GM19043 (cell line): ENCODE results near the gene PHACTR1.
"Not testable (repeated sequence)": the region's sequence is repeated elsewhere in the genome, so short reads cannot be mapped to it uniquely, and the experiment has no call there.

ENCODE experiments used
- ATAC-seq: cut with Tn5 transposase; IDR thresholded peaks from one replicate; pipeline ENCODE4 v1.9.1; 2021; ENCODE audit warnings: low read depth; ENCODE audit not compliant: unreplicated experiment

The PHACTR1 gene

DNA sequence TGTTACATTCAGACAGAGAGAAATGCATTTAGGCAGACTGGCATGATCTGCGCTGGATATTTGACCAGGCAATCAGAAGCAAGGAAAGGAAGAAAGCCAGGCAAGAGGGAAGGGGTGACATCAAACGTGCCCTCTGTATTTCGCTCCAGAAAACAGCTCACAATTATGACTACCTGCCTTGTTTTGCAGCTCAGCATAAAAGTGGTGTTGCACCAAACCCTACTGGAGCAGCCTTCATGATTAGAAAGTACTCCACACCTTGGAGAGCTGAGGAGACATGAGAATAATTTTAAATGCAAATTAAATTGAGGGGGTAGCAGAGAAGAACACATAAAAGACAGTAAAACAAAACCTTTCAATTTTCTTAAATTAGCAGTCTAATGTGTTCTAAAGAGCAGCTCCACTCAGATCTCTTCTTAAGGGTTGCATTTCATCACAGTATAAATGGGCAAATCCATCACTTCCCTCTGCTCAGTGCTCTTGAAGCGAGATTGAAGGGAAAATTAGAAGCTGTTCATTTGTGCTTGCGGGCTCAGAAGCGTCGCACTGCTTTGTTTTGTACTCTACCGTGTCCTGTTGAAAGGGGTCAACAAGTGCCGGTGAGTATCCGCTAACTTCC is at the start of gene PHACTR1:
Gene PHACTR1, plus strand, starts transcription at position 470 of the 619 bp plus-strand sequence.
- ATAC-seq, result no peak

DNA sequence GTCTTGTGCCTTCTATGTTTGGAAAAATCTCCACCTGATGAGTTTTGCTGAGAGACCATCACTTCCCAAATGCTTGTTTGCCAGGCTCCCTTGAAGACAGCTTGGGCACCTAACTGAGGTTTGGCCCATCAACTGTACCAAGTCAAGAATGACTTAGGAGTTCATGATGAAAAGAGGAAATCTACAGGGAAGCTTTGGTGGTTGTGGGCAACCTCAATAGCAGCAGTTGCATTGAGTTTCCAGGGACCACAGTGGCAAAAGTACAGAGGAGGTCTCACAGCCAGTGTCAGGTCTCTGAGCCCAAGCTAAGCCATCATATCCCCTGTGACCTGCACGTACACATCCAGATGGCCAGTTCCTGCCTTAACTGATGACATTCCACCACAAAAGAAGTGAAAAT is 49.7 kb upstream of the PHACTR1 start:
- ATAC-seq, result no peak

DNA sequence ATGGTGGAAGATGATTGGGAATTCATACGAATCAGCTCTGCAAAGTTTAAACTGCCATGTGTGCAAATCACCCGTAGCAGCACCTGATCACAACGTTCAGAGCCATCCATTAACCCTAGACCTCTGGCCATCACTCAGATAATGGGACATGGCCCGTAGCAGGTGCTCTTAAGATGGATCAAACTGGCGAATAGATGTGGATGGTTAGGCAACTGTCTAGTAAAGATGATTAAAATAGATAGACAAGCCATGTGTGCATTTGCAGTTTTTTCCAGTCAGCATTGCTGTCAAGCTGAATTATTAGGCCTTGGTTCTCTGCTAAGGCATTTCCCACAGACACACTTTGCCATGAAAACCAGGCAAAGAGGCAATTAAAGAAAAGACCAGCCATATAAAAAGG is 40.6 kb upstream of the PHACTR1 start:
- no peak for ATAC-seq

- no peak for ATAC-seq
Observed at GRCh38 chr6:12679341-12679740, 37.2 kb upstream of the PHACTR1 start.

DNA sequence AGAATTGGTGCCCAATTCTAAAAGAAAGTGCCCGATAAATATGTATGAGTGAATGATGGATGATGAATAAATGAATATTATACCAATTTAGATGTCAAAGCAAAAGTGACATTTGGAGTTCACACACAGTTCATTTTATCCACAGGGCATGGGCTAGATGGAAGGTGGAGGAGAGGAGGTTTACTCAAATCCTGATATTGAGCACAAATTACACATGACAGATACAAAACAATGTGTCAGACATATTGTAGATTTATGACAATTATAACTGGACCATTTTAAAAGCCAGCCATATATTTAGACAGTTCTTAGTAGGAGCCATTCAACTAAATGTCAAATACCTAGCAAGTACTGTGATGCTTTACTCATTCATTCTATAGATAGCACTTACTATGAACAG is 23.4 kb upstream of the PHACTR1 start:
- no peak for ATAC-seq

DNA sequence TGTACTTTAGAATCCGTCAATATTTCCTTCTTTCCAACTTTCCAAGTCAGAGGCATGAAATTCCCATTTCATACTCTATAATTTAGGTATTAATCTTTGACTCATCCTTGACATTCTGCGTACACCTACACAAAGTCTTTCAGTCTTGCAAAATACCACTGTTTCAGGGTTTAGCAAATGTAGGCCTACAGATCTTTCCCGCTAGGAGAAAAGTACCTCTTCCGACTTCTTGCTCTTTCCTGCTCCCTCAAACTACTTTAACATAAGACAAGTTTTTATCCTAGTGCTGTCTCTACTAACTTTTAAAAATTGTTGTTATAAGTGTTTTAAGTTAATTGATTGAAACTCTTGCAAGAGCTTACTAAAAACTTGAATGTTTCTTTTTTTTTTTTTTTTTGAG is 18.3 kb upstream of the PHACTR1 start:
- no peak for ATAC-seq

DNA sequence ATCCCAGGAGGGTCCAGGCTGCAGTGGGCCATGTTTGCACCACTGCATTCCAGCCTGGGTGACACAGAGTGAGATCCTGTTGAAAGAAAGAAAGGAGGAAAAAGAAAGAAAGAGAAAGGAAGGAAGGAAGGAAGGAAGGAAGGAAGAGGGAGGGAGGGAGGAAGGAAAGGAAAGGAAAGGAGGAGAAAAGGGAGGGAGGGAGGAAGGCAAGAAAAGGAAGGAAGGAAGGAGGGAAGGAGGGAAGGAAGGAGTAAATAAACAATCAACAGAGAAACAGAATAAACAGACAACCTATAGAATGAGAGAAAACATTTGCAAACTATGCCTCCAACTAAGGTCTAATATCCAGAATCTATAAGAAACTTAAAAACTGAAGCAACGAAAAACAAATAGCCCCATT is 11.6 kb upstream of the PHACTR1 start:
- ATAC-seq, result no peak

GRCh38 chr6:12709116-12709515 is 7.5 kb upstream of the PHACTR1 start:
- no peak for ATAC-seq

DNA sequence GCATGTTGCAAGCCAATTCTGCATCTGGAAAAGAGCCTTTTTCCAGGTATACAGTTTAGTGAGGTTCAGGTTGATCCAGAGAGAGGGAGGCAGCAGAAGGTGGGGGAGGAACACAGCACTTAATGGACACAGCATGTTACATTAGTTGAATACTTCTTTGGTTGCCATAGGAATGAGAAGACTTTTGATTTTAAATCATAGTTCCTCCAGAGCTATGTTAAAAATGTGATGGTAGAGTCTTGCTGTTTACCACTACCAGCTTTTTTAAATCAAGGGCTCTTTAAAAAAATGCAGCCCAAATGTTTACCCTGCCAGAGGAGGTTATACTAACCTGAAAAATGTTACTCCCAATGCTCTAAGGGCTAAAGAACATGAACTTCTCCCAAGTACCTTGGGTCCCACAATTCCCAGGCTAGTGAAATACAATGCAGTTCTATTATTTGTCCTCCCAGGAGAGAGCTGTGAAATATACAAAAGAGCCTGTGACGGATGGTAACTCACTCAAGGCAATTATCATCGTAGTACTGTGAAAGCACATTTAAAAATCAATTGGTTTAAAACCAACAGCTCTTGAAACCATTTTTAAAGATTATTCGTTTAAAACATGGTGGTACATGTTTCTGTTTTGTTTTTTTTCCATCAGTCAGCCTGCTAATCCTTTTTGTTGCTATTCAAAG is 6.9 kb upstream of the PHACTR1 start:
- ATAC-seq, result no peak

DNA sequence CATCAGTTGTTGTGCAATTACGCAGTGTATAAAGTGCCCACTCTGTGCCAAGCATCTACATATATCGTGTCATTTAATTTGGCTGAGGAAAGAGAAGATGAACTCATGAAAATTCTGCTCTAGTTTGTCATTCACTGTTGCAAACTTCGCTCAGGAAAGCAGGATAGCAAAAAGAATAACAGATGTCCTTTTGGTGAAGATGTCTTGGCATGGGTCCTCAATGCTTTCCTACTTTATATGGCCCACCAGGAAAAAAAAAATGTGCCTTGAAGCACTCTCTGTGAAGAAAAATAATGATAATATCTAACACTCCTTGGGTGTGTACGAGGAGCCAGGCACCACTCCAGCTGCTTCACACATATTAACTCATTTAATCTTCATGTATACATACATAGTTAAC is 5.6 kb upstream of the PHACTR1 start:
- ATAC-seq, result no peak

DNA sequence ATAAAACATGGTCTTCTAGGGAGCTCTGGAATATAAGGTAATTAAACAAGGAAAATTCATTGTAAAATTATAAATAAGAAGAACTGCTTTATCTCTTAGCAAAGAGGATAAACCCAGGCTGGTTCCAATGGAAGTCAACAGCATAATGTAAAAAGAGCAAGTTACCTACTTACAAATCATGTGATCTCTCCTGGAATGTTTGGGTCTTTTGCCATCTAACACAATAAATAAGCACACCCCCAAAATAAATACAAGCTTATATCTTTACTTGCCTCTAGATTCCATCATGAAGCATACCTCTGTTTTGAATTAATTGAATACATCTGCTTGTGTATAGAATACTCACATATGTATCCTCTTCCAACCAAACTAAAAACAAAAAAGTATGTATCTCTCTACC is 2.5 kb upstream of the PHACTR1 start:
- no peak for ATAC-seq

GRCh38 chr6:12715437-12715836 is 1.1 kb upstream of the PHACTR1 start:
- no peak for ATAC-seq

DNA sequence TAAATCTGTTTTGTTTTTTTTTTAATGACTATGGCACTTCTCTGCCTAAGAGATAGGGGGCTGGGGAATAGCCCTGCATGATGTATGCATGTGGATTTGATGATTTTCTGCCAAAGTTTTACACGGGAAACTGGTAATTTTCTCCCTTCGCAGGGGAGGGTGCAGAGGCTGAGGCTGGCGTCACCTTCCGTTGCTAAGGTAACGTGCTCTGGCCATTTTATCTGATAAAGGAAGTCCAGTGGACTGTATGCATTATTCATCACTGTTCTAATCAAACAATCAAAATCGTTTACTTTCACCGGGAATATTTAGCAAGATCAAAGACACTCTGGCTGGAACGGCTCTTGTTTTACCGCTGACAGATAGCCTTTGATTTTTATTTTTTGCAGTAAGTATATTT is 789 bp downstream of the PHACTR1 start:
- ATAC-seq, result no peak

DNA sequence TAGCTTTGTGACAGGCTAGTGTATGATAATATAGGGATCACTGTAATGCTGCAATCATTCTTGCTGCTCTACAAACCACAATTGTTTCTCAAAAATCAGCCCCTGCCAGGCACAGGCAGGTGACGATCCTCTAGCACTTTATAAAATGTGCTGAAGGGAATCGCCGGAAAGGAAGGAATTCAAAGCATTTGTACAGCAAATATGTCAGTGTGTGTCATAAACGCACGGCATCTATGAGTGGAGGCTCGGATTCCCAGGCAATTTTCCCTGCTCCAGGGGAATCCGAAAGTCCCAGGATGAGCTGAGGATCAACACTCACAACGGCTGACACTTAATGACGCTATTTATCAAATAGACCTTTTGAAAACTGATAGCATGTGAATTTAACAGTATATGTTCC is 1.4 kb downstream of the PHACTR1 start:
- ATAC-seq, result no peak

DNA sequence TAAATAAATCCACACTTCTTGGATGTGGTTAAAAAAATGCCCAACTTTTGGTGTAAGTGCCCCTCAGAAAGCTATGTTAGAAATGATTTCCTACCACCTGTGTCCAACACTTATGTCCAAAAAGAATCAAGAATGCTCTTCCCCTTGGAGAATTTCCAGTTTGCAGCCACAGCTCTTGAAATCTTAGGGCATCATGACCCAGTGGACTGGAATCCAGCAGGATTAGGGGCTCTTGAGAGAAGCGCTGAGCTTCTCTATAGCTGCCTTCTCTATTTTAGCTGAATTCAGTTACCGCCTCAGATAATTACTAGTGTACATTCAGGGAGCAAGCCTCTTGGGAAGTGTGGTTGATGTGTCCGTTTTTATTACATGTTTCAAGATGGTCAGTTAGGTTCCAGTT is 2.5 kb downstream of the PHACTR1 start:
- no peak for ATAC-seq

DNA sequence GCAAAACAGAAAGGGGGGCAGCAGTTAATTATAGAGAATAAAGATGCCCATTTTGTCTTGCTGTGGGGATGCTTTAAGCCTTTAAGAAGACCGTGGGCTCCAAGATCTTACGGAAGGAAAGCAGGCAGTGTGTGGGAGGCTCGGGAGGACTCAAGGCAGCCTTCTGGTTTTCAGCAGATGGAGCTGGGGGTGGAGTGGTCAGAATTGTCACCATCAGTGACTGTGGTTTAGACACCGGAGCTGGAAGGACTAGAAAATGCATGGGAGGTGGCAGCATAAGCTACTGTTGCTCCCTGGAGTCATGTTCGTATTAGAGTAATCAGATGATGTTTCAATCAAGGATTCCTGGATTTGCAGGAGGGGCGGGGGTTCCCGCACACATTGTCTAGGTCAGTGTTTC is 3.7 kb downstream of the PHACTR1 start:
- no peak for ATAC-seq

- ATAC-seq, result no peak
Observed at GRCh38 chr6:12725263-12725662, 8.7 kb downstream of the PHACTR1 start.

DNA sequence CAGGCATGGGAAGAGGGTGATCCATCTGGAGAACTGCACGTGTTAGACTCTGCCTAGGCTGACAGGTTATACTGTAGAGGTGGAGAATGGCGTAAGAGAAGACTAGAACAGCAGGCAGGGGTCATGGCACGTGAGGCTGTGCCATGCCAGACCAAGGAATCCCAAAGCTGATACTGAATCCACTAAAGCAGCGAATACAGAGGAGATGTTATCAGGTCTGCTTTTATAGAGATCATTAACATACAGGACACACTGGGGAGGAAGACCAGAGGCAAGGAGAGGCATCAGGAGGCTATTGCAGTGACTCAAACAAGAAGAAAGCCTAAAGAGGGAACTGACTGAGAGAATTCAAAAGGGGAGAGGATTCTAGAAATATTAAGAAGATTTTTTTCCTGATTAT is 12.9 kb downstream of the PHACTR1 start:
- no peak for ATAC-seq

DNA sequence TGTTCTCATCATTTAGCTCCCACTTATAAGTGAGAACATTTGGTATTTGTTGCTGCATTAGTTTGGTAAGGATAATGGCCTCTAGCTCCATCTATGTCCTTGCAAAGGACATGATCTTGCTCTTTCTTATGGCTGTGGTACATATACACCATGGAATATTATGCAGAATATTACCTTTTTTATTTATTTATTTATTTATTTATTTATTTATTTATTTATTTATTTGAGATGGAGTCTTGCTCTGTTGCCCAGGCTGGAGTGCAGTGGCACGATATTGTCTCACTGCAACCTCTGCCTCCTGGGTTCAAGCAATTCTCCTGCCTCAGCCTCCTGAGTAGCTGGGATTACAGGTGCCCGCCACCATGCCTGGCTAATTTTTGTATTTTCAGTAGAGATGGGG is 14.2 kb downstream of the PHACTR1 start:
- not testable (repeated sequence) for ATAC-seq

- no peak for ATAC-seq
Observed at GRCh38 chr6:12733876-12734275, 17.3 kb downstream of the PHACTR1 start.

DNA sequence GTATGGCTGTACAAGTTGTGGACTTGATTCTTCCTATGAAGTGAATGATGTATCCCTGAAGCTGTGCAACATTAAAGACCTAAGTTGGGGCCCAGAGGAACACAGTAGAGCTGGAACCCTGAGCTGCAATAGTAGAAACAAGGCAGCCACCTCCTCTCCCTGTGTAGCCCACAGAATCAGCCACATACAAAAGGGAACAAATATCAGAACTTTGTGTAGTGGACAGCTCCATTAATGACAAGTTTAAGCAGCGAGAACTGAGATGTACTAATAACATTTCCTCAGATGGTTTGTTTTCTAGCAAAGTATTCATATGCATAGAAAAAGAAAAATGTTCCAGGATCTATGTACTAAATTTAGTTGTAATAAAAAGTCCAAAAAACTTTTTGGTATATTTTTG is 19.2 kb downstream of the PHACTR1 start:
- no peak for ATAC-seq

GRCh38 chr6:12748411-12748810 is 31.8 kb downstream of the PHACTR1 start:
- no peak for ATAC-seq
